Amniotic stem cell (primary cell): ENCODE measurements around the gene SYT2.
"Not testable (repeated sequence)": the region's sequence is repeated elsewhere in the genome, so short reads cannot be mapped to it uniquely, and the experiment has no call there.

Experiments
- DNase-seq: peaks from one replicate; lab custom pipeline; 2025; lab: John Stamatoyannopoulos, UW

SYT2 gene

GRCh38 chr1:202571719-202572339 lies 138.4 kb downstream of the SYT2 start:
- DNase-seq, result peak; percentile 38

- DNase-seq, result no peak
Observed at GRCh38 chr1:202569393-202570322, 140.6 kb downstream of the SYT2 start.

- no peak for DNase-seq
Observed at GRCh38 chr1:202568826-202569225, 141.4 kb downstream of the SYT2 start.

GRCh38 chr1:202568410-202568809 lies 141.8 kb downstream of the SYT2 start:
- no peak for DNase-seq

- DNase-seq, result no peak
Observed at GRCh38 chr1:202567738-202568137, 142.5 kb downstream of the SYT2 start.

- no peak for DNase-seq
Observed at GRCh38 chr1:202565890-202566602, 144.2 kb downstream of the SYT2 start.

GRCh38 chr1:202564958-202565495 lies 145.2 kb downstream of the SYT2 start:
- DNase-seq, result no peak

GRCh38 chr1:202563818-202564217 lies 146.4 kb downstream of the SYT2 start:
- no peak for DNase-seq

- no peak for DNase-seq
Observed at GRCh38 chr1:202562444-202563060, 147.7 kb downstream of the SYT2 start.

GRCh38 chr1:202561726-202562443 lies 148.4 kb downstream of the SYT2 start:
- no peak for DNase-seq

GRCh38 chr1:202561240-202561639 lies 149.0 kb downstream of the SYT2 start:
- no peak for DNase-seq

GRCh38 chr1:202557662-202558061 lies 152.6 kb downstream of the SYT2 start:
- DNase-seq, result not testable (repeated sequence)

GRCh38 chr1:202556037-202556436 lies 154.2 kb downstream of the SYT2 start:
- DNase-seq, result not testable (repeated sequence)

- DNase-seq, result not testable (repeated sequence)
Observed at GRCh38 chr1:202554619-202555018, 155.6 kb downstream of the SYT2 start.

- no peak for DNase-seq
Observed at GRCh38 chr1:202553560-202554038, 156.7 kb downstream of the SYT2 start.

GRCh38 chr1:202553078-202553477 lies 157.2 kb downstream of the SYT2 start:
- DNase-seq, result not testable (repeated sequence)

- DNase-seq, result not testable (repeated sequence)
Observed at GRCh38 chr1:202552615-202553014, 157.6 kb downstream of the SYT2 start.

GRCh38 chr1:202551683-202552082 lies 158.6 kb downstream of the SYT2 start:
- DNase-seq, result no peak

GRCh38 chr1:202550088-202550487 lies 160.2 kb downstream of the SYT2 start:
- DNase-seq, result not testable (repeated sequence)

GRCh38 chr1:202547215-202547614 lies 163.0 kb downstream of the SYT2 start:
- no peak for DNase-seq

GRCh38 chr1:202546796-202547195 lies 163.5 kb downstream of the SYT2 start:
- not testable (repeated sequence) for DNase-seq
